Activated T-helper 2 cell treated with anti-CD3 and anti-CD28 coated beads, Interferon-gamma antibody, Interleukin-2, Interleukin-4, amounts not matched to agents 10 μg/mL and 5 μg/mL and 100 μg/mL, durations not matched to agents 14 hours and 24 hours and 36 hours (primary cell): ENCODE measurements around the gene APOBEC3H. TPM values are rescaled to one million over a fixed set of nuclear protein-coding genes. Genes with fewer than 3 reads are reported as not detected.
A peak's percentile ranks its signal among the peaks of the same experiment; 100 is the strongest.
"Not testable (repeated sequence)": the region's sequence is repeated elsewhere in the genome, so short reads cannot be mapped to it uniquely, and the experiment has no call there.

ENCODE experiments used
- DNase-seq: peaks from one replicate; pipeline ENCODE4 v3.0.0; 2021; ENCODE audit warnings: low spot score
- H3K27ac Mint-ChIP-seq: one replicate; pipeline ENCODE4 v1.8.0; 2021; ENCODE audit warnings: mixed read lengths
- H3K27me3 Mint-ChIP-seq: one replicate; pipeline ENCODE4 v1.8.0; 2021; ENCODE audit warnings: low read depth, mixed read lengths
- H3K36me3 Mint-ChIP-seq: one replicate; pipeline ENCODE4 v1.8.0; 2021; ENCODE audit warnings: low read depth, mixed read lengths
- H3K4me1 Mint-ChIP-seq: one replicate; pipeline ENCODE4 v1.8.0; 2021; ENCODE audit warnings: low read depth, mixed read lengths
- H3K4me3 Mint-ChIP-seq: one replicate; pipeline ENCODE4 v1.8.0; 2021; ENCODE audit warnings: low read depth, mild to moderate bottlenecking, moderate library complexity, mixed read lengths
- H3K9me3 Mint-ChIP-seq: one replicate; pipeline ENCODE4 v1.8.0; 2021; ENCODE audit warnings: mixed read lengths
- intact Hi-C: fragments of 100-400 bp; cut with micrococcal nuclease; formaldehyde crosslinking; loops from one replicate; pipeline ENCODE4 v1.15.1; 2023
- total RNA-seq: library from RNA; stranded (reverse); gene quantifications from 2 replicates; pipeline ENCODE4 v1.2.3, GENCODE V29; 2022

The APOBEC3H gene
- 7.3 and 8.3 TPM in 2 replicates for total RNA-seq

DNA sequence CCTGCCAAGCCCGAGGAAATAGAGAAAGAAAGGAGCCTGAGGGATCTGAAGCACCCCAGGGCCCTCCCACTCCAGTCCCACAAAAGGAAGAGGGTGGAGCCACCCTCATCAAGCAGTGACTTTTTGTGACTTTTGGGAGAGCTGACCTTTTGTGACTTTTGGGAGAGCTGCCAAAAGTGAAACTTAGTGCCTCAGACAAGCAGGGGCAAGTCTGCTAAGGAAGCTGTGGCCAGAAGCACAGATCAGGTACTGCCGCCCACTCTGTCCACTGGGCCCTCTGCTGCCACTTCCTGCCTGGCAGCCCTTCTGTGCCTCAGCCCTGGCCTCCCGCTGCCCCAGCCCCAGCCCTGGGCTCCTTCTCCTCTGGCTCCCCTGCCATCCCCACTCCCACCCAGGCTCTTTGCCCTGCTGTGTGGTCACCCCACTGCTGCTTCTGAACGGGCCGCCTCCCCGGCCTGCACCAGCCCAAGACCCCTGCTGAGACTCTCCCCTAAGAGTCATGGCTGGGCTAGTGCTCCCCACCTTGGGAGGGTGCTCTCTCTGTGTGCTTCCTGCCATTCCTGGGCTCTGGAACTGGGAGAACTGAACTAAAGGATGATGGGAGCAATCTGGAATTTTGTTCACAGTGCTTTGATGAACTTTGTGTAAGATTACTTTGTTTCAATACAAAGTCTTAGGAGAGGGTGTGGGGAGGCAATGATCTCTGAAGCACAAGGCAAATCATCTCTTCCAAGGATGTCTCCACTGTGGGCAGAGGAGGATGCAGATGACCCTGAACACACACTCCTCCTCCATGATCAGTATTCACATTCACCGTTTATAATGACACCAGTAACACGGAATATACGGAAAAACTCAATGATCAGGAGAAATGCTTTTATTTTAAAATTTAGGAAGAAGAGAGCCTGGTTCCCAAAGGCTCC, at the start of gene APOBEC3H:
Gene APOBEC3H, plus strand, starts transcription at position 147 of the 923 bp plus-strand sequence. CDS start 3,035 bp downstream, outside the sequence.
- H3K4me1 Mint-ChIP-seq = peaks cover 66% of the 10 kb centered on the region
- no peaks in the 10 kb centered on the region for H3K9me3 Mint-ChIP-seq
- H3K36me3 Mint-ChIP-seq = no peaks in the 10 kb centered on the region
- H3K4me3 Mint-ChIP-seq = peak within 1 kb of the TSS; percentile 75
- H3K27me3 Mint-ChIP-seq = no peaks in the 10 kb centered on the region
- intact Hi-C loops = loop anchor here (5.0 to 10.0 kb wide), 2 partner anchors 155 to 343 kb away; partner anchors contain the start of gene SUN2
- DNase-seq = peak; percentile 31
- H3K27ac Mint-ChIP-seq = peak within 1 kb of the TSS; percentile 92

DNA sequence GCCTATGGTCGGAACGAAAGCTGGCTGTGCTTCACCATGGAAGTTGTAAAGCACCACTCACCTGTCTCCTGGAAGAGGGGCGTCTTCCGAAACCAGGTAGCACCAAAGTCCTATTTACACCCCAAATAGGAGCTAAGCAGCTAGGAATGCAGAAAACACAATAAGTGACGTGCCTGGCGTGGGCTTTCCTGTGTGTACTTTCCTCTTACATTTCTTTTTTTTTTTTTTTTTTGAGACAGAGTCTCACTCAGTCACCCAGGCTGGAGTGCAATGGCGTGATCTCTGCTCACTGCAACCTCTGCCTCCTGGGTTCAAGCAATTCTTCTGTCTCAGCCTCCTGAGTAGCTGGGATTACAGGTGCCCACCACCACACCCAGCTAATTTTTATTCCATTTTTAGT, 47.6 kb upstream of the APOBEC3H start:
- H3K9me3 Mint-ChIP-seq, H3K27ac Mint-ChIP-seq, DNase-seq, H3K4me1 Mint-ChIP-seq, intact Hi-C loops, H3K27me3 Mint-ChIP-seq, H3K4me3 Mint-ChIP-seq: not testable (repeated sequence)
- H3K36me3 Mint-ChIP-seq = peaks cover 20% of the 10 kb centered on the region

DNA sequence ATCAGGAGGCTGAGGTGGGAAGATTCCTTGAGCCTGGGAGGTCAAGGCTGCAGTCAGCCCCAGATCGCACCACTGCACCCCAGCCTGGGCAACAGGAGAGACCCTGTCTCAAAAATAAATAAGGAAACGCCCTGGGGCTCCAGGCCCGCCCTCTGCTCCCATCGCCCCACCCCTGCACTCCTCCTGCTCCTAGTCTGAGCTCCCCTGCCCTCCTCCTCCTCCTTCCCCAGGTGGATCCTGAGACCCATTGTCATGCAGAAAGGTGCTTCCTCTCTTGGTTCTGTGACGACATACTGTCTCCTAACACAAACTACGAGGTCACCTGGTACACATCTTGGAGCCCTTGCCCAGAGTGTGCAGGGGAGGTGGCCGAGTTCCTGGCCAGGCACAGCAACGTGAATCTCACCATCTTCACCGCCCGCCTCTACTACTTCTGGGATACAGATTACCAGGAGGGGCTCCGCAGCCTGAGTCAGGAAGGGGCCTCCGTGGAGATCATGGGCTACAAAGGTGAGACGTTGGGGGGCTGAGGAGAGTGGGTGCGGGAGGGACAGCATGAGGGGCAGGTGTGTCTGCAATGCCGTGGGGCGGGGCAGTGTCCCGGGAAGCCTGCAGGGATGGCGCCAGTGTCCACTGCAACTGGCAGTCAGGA, 45.1 kb upstream of the APOBEC3H start:
- H3K4me3 Mint-ChIP-seq, DNase-seq, H3K36me3 Mint-ChIP-seq, H3K9me3 Mint-ChIP-seq, H3K27ac Mint-ChIP-seq, H3K27me3 Mint-ChIP-seq, H3K4me1 Mint-ChIP-seq, intact Hi-C loops: not testable (repeated sequence)

DNA sequence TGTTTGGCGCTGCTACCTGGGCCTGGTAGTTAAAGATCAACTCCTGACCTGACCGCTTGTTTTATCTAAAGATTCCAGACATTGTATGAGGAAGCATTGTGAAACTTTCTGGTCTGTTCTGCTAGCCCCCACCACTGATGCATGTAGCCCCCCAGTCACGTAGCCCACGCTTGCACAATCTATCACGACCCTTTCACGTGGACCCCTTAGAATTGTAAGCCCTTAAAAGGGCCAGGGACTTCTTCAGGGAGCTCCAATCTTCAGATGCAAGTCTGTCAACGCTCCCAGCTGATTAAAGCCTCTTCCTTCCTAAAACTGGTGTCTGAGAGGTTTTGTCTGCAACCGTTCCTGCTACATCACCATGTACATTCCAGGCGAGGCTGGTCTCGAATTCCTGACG, 41.4 kb upstream of the APOBEC3H start:
- no peak overlapping the region for H3K27ac Mint-ChIP-seq
- no peaks in the 10 kb centered on the region for H3K4me1 Mint-ChIP-seq
- DNase-seq = no peak
- H3K4me3 Mint-ChIP-seq = no peak overlapping the region
- H3K9me3 Mint-ChIP-seq = no peaks in the 10 kb centered on the region
- no peaks in the 10 kb centered on the region for H3K27me3 Mint-ChIP-seq
- H3K36me3 Mint-ChIP-seq = no peaks in the 10 kb centered on the region
- intact Hi-C loops = no loop called here

DNA sequence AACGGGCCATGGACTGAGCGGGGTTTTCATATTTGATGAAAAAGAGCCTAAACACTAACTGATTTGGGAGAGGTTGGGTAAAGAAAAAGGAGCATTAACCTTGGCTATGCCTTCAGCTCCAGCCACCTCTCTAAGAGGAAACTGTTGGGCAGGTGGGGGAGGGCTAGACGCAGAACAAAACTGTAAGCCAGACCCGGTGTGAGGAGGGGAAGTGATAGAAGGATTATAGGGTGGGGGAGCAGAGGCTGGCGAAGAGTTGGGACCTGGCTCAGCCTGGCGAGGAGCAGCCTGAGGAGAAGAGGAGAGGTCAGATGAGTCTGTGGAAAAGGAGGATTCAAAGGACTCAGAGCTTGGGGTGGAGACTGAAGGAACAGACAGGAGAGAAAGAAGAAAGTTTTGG, 35.8 kb upstream of the APOBEC3H start:
- H3K36me3 Mint-ChIP-seq, H3K27me3 Mint-ChIP-seq, H3K4me3 Mint-ChIP-seq, H3K27ac Mint-ChIP-seq, H3K4me1 Mint-ChIP-seq, DNase-seq, H3K9me3 Mint-ChIP-seq, intact Hi-C loops: not testable (repeated sequence)

DNA sequence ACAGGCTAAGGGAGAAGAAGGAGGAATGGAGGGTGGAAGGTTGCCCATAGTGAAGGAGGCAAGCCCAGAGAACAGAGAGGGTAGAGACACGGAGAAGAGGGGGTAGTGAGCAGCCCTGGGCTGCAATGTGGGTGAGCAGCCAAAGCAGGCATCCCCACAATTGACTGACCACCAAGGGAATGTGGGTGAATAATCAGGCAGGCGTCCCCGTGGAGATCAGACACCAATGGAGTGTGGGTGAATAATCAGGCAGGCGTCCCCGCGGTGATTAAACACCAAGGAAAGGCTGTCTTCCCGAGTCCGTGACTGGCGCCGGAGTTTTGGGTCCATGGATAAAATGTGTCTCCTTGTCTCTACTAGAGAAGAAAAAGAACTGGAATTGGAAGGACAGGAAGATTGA, 35.1 kb upstream of the APOBEC3H start:
- H3K9me3 Mint-ChIP-seq, intact Hi-C loops, H3K4me3 Mint-ChIP-seq: not testable (repeated sequence)

DNA sequence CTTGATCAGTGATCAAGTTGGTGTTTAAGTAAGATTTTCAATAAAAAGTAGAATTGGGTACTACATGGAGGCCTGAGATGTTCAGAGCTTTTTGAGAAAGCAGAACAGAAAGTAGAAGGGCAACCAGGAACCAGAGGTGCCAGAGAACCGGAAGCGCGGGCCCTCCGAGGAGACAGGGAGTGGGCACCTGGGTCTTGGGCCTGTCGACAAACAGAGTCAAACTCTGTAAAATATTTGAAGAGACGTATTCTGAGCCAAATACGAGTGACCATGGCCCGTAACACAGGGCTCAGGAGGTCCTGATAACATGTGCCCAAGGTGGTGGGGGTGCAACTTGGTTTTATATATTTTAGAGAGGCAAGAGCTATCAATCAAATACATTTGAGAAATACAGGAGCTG, 33.1 kb upstream of the APOBEC3H start:
- H3K9me3 Mint-ChIP-seq, H3K27me3 Mint-ChIP-seq, H3K4me1 Mint-ChIP-seq, H3K36me3 Mint-ChIP-seq, DNase-seq, H3K4me3 Mint-ChIP-seq, intact Hi-C loops, H3K27ac Mint-ChIP-seq: not testable (repeated sequence)

More for the DNA sequence above, 35.1 kb upstream of the APOBEC3H start:
- not testable (repeated sequence) for H3K36me3 Mint-ChIP-seq, H3K4me1 Mint-ChIP-seq, H3K27ac Mint-ChIP-seq, DNase-seq, H3K27me3 Mint-ChIP-seq

DNA sequence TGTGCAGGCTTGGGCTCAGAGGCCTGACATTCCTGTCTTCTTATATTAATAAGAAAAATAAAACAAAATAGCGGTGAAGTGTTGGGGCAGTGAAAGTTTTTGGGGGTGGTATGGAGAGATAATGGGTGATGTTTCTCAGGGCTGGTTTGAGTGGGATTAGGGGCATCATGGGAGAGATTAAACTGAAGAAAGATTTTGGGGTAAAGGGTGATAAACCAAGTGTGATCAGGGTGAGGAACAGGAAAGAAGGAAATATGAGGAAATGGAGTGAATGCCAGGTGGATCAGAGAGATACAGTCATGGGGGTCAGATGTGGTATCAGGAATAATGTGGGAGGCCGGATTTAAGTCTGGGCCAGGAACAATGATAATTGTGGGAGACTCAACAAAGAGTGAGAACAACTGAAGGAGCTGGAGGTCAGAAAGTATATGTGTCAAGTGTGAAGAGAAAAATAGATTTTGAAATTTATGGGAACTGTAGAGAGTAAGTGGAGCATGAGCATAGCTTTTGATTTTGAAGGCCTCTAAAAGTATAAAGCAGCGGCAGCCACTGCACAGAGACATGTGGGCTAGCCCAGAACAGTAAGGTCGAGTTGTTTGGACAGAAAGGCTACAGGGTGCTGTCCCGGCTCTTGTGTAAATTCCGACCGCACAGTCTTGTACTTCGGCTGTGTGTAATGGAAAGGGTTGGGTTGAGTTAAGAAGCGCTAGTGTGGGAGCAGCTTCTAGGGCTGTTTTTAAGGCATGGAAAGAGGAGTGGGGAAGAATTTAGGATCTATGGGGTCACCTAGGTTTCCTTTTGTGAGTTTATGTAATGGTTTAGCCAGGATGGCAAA, 30.4 kb upstream of the APOBEC3H start:
- intact Hi-C loops, H3K9me3 Mint-ChIP-seq, DNase-seq, H3K36me3 Mint-ChIP-seq, H3K4me3 Mint-ChIP-seq, H3K4me1 Mint-ChIP-seq, H3K27me3 Mint-ChIP-seq, H3K27ac Mint-ChIP-seq: not testable (repeated sequence)

DNA sequence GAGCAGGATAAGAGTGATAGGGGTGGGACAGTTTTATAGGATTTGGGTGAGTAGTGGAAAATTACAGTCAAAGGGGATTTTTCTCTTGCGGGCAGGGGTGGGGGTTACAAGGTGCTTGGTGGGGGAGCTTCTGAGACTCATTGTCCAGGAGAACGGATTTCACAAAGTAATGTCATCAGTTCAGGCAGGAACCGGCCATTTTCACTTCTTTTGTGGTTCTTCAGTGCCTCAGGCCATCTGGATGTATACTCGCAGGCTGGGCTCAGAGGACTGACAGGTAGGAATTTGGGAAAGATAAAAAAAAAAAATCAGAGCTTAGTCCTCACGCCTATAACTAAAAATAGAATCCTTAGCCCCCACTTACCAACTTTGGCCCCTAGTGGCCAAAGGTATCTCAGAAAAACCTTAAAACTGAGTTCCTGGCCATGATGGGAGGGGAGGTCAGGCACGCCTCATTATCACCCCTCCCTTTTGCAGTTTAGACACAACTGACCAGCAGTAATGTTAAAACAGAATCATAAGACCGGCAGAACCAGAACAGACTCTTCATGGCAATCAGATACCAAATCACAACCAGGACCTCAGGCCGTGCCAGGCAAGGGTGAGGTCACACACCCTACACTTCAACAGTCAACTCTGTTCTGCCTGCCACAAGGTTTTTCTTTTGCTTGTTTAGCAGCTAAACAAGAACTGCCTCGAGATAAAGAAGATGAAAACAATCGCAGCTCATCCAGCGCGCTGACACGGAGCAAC, 28.8 kb upstream of the APOBEC3H start:
- H3K36me3 Mint-ChIP-seq = no peaks in the 10 kb centered on the region
- H3K4me3 Mint-ChIP-seq = no peak overlapping the region
- H3K27me3 Mint-ChIP-seq = peaks cover 1% of the 10 kb centered on the region
- peaks cover 3% of the 10 kb centered on the region for H3K4me1 Mint-ChIP-seq
- H3K9me3 Mint-ChIP-seq = no peaks in the 10 kb centered on the region
- no peak for DNase-seq
- H3K27ac Mint-ChIP-seq = no peak overlapping the region
- intact Hi-C loops = no loop called here

DNA sequence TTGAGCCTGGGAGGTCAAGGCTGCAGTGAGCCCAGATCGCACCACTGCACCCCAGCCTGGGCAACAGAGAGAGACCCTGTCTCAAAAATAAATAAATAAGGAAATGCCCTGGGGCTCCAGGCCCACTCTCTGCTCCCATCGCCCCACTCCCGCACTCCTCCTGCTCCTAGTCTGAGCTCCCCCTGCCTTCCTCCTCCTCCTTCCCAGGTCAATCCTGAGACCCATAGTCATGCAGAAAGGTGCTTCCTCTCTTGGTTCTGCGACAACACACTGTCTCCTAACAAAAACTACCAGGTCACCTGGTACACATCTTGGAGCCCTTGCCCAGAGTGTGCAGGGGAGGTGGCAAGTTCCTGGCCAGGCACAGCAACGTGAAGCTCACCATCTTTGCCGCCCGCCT, 26.9 kb upstream of the APOBEC3H start:
- Mint-ChIP-seq H3K9me3 (no peaks in the 10 kb centered on the region), H3K36me3 (no peaks in the 10 kb centered on the region), H3K27ac (no peak overlapping the region), H3K27me3 (peaks cover 1% of the 10 kb centered on the region), H3K4me3 (no peak overlapping the region), H3K4me1 (peaks cover 5% of the 10 kb centered on the region)
- DNase-seq = no peak
- intact Hi-C loops = no loop called here

DNA sequence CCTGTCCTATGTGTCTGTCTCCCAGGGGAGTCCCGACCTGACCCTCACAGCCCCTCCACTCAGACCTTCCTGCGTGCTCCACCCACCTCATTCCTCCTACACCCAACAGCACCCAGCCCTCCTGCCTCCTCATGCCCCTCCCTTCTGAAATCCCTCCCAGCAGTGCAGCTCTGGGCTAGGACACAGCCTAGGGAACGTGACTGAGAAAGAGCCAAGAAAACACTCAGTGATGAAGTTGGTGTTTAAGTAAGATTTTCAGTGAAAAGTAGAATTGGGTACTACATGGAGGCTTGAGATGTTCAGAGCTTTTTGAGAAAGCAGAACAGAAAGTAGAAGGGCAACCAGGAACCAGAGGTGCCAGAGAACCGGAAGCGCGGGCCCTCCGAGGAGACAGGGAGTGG, 24.5 kb upstream of the APOBEC3H start:
- intact Hi-C loops, H3K27me3 Mint-ChIP-seq, H3K4me3 Mint-ChIP-seq, H3K9me3 Mint-ChIP-seq, DNase-seq, H3K27ac Mint-ChIP-seq, H3K36me3 Mint-ChIP-seq: not testable (repeated sequence)
- peaks cover 10% of the 10 kb centered on the region for H3K4me1 Mint-ChIP-seq

DNA sequence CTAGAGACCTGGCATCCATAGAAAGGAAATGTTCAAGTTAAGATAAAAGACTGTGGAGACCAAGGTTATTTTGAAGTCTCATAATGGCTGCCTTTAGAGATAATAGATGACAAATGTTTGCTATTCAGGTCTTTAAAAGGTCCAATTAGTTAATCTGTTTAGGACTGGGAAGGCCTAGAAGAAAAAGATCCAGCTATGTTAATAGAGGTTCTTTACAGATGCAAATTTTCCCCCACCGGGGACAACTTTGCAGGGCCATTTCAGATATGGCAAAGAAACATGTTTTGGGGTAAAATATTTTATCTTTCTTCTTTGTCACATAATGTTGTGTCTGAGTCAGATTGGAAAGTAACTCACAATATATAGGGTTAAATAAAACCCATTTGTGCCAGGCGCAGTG, 23.1 kb upstream of the APOBEC3H start:
- H3K4me3 Mint-ChIP-seq = no peak overlapping the region
- no peak overlapping the region for H3K27ac Mint-ChIP-seq
- peaks cover 17% of the 10 kb centered on the region for H3K4me1 Mint-ChIP-seq
- intact Hi-C loops = no loop called here
- no peak for DNase-seq
- no peaks in the 10 kb centered on the region for H3K9me3 Mint-ChIP-seq
- peaks cover 12% of the 10 kb centered on the region for H3K36me3 Mint-ChIP-seq
- H3K27me3 Mint-ChIP-seq = peaks cover 1% of the 10 kb centered on the region
